HG02870 (cell line): ENCODE results near the gene RINL.

Experiments
- ATAC-seq: cut with Tn5 transposase; IDR thresholded peaks from one replicate; pipeline ENCODE4 v1.9.1; 2021; ENCODE audit warnings: mild to moderate bottlenecking, moderate library complexity; ENCODE audit not compliant: unreplicated experiment

The RINL gene

GRCh38 chr19:38850436-38850975, 27.6 kb downstream of the RINL start:
- peak; percentile 72 for ATAC-seq

- peak; percentile 44 for ATAC-seq
Observed at GRCh38 chr19:38849860-38850435, 28.1 kb downstream of the RINL start, which contains the start of gene HNRNPL. HNRNPL (minus strand) TSS chr19:38849986; CDS start chr19:38849966, 20 bp downstream.

- ATAC-seq, result no peak
Observed at GRCh38 chr19:38849147-38849859, 28.8 kb downstream of the RINL start.

- no peak for ATAC-seq
Observed at GRCh38 chr19:38848299-38849146, 29.6 kb downstream of the RINL start.

GRCh38 chr19:38846097-38846496, 32.0 kb downstream of the RINL start:
- ATAC-seq, result no peak

GRCh38 chr19:38845374-38846024, 32.6 kb downstream of the RINL start:
- no peak for ATAC-seq

GRCh38 chr19:38844093-38844686, 33.9 kb downstream of the RINL start:
- no peak for ATAC-seq

- no peak for ATAC-seq
Observed at GRCh38 chr19:38843175-38843758, 34.8 kb downstream of the RINL start.

- ATAC-seq, result no peak
Observed at GRCh38 chr19:38842439-38843174, 35.5 kb downstream of the RINL start.

GRCh38 chr19:38841787-38842438, 36.2 kb downstream of the RINL start:
- no peak for ATAC-seq

- no peak for ATAC-seq
Observed at GRCh38 chr19:38841180-38841766, 36.8 kb downstream of the RINL start.

- ATAC-seq, result no peak
Observed at GRCh38 chr19:38840583-38840968, 37.5 kb downstream of the RINL start.

- no peak for ATAC-seq
Observed at GRCh38 chr19:38839816-38840582, 38.1 kb downstream of the RINL start.

GRCh38 chr19:38838986-38839761, 38.9 kb downstream of the RINL start:
- no peak for ATAC-seq

- no peak for ATAC-seq
Observed at GRCh38 chr19:38838208-38838985, 39.7 kb downstream of the RINL start.

GRCh38 chr19:38837656-38838121, 40.4 kb downstream of the RINL start:
- ATAC-seq, result no peak
